ENCODE measurements around the gene PRH2.

PRH2 gene

DNA sequence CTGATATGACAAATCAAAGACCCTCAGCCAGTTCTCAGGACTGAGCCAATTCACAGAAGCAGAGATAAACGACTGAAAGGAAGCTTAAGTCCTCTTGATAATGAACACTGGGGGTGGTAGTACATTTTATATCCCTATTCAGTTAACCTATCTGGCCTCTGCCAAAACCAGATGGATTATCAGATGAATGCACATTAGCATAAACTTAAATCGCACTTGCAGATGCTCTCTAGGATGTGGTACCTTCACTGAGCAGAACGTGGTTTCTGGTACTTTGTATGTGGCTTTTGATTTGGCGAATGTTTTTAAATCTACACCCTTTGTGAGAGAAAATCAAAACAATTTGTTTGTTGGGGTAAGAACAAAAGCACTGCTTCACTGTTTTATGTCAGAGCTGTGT, 31.2 kb downstream of the PRH2 start:
- no peak for DNase-seq

DNA sequence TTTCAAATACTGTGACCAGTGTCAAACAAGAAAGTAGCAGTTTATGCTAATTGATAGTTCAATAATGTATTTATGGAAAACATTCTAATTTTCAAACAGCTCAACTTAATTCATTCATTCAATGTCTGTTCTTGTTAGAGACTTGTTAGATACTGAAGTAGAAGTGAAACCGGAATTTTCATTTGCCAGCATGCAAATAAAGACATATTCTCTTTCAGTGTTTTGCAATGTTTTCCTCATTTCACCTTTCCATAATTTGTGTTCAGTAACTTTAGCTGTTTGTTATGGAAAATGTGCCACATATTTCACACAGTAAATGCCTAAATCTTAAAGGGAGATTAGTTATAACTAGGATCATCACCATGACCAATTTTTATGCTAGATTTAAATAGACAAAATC, 36.4 kb downstream of the PRH2 start:
- no peak for DNase-seq

DNA sequence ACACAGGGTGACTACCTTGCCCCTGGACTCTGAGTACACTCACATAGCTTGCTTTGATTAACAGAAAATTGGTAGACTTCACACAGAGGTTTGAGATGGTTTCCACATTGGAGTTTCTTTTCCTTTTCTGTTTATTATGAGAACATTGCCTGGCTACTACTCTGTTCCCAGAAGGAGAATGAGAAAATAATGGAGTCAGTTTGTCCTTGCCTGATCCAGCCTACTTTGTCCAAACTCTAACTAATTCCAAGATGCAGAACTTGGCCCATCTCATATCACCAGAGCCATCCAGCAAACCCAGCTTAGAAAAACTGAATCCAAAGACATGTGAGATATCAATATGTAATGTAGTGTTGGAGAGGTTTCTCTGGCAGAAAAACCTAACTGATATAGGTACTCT, 37.3 kb downstream of the PRH2 start:
- no peak for DNase-seq

DNA sequence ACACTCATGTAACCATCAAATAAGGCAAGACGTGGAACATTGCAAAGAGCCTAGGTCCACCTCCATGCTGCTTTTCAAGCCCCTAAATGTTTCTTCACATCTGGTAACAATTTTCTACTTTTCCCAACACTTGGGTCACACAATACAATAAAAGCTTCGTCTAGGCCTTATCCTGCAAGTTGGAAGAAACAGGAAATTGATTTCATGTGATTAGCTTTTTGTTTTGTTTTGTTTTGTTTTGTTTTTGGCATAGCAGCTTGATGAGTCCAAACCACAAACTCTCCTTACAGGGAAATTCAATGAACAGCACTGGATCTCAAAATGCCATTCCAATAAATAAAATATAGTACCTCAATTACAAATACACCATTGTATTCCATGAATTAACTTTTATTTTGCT, 38.4 kb downstream of the PRH2 start:
- no peak for DNase-seq

DNA sequence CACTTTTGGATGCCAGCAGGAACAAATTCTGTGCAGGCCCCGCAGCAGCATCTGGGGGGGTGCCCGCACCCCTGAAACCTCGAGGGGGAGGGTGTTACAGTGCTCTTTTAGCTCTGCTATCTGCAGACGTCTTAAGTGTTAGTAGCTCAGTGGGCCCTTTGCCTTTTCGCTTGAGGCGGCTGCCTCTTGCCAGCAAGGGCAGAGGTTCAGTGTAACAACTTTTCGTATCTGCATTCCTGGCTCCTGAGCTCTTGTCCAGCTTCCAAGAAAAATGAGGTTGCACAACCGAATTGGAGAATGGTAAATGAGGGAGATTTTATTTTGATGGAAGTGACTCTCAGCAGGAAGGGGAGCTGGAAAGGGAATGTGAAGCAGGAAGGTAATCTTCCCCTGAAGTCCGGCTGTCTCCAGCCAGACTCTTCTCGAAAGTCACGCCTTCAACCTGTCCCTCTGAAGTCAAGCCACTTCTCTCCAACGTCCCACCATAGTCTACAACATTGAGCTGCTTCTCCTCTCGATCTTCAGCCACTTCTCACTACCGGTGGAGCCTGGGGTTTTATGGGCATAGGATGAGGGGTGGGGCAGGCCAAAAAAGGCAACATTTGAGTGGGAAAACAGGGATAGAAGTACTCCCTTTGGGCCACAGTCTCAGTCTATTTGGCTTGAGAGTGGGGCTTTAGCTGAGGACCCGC, 39.9 kb downstream of the PRH2 start:
- DNase-seq = no peak

DNA sequence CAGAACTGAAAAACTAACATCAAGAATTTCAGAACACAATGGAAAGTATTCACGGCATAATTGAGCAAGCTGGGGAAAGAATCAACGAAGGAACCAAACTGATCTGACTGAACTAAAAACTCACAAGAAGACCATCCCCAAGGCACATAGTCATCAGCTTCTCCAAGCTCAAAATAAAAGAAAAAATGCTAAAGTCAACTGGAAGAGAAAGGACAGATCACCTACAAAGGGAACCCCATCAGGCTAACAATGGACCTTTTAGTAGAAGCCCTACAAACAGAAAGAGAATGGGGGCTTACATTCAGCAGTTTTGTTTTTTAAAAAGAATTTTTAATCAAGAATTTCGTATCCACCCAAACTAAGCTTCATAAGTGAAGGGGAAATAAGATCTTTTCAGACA, 45.9 kb downstream of the PRH2 start:
- DNase-seq = no peak

DNA sequence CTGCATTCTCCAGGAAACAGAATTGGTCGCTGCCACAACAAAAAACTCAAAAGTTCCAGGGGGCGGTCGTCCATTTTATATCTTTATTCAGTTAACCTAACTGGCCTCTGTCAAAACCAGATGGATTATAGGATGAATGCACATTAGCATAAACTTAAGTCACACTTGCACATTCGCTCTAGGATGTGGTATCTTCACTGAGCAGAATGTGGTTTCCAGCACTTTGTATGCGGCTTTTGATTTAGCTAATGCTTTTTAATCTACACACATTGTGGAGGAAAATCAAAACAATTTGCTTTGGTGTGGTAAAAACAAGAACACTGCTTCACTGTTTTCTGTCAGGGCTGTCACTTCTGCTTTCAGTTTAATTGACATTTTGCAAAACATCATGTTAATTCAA, 53.2 kb downstream of the PRH2 start:
- DNase-seq = no peak

Data from amygdala (tissue), 56 donors.